IMR-90 (cell line): Measurements from ENCODE around the gene NIF3L1. TPM values are rescaled to one million over a fixed set of nuclear protein-coding genes. Genes with fewer than 3 reads are reported as not detected.

ENCODE experiments used
- ATAC-seq: fragments of 200-7000 bp; cut with Tn5 transposase; 2 replicates; pipeline ENCODE4 v1.9.1; 2020; ENCODE audit warnings: low read depth, mild to moderate bottlenecking, moderate library complexity
- BruUV-seq: library from RNA; stranded (reverse); fragments of 400-500 nt; replicated peaks from 2 replicates; lab custom pipeline; 2021; lab: Mats Ljungman, UMichigan
- CTCF ChIA-PET: fragments of 300-600 bp; formaldehyde crosslinking; extraction: SDS; loops from one replicate; lab custom pipeline; 2021; ENCODE audit warnings: antibody characterized with exemption; lab: Yijun Ruan, JAX
- POLR2A ChIA-PET: fragments of 300-600 bp; sonication (Branson Sonifier 250); formaldehyde crosslinking; loops from one replicate; lab custom pipeline; 2022; ENCODE audit warnings: antibody characterized with exemption; ENCODE audit not compliant: unreplicated experiment; lab: Charles Lee
- DNase-seq: peaks from one replicate; pipeline ENCODE4 v3.0.0; 2013
- H2AFZ ChIP-seq: replicated peaks from 2 replicates; pipeline ENCODE3; 2013; ENCODE audit warnings: low read length, mild to moderate bottlenecking; ENCODE audit not compliant: poor library complexity
- H2AK5ac ChIP-seq: 2 replicates; pipeline ENCODE4 v1.6.1; 2013; ENCODE audit warnings: low read depth, low read length, inconsistent platforms
- H2AK9ac ChIP-seq: replicated peaks from 2 replicates; pipeline ENCODE3; 2013; ENCODE audit warnings: mild to moderate bottlenecking, low read depth, low read length, moderate library complexity; ENCODE audit not compliant: poor library complexity
- H2BK120ac ChIP-seq: 2 replicates; pipeline ENCODE4 v1.6.1; 2013; ENCODE audit warnings: low read depth, low read length, inconsistent platforms
- H2BK15ac ChIP-seq: 3 replicates; pipeline ENCODE4 v1.6.1; 2013; ENCODE audit warnings: low read depth, low read length, inconsistent platforms
- H2BK20ac ChIP-seq: 2 replicates; pipeline ENCODE4 v1.6.1; 2013; ENCODE audit warnings: low read depth, mild to moderate bottlenecking, inconsistent platforms, low read length, moderate library complexity
- H2BK5ac ChIP-seq: 2 replicates; pipeline ENCODE4 v1.6.1; 2013; ENCODE audit warnings: mild to moderate bottlenecking, low read depth, low read length, inconsistent platforms; ENCODE audit not compliant: poor library complexity, severe bottlenecking
- H3K14ac ChIP-seq: replicated peaks from 2 replicates; pipeline ENCODE4 v1.6.1; 2013; ENCODE audit warnings: low read depth, low read length, inconsistent platforms
- H3K18ac ChIP-seq: 2 replicates; pipeline ENCODE4 v1.6.1; 2013; ENCODE audit warnings: low read depth, low read length, control low read depth
- H3K23ac ChIP-seq: 2 replicates; pipeline ENCODE4 v1.6.1; 2013; ENCODE audit warnings: low read depth, low read length, inconsistent platforms
- H3K27ac ChIP-seq: 2 replicates; pipeline ENCODE4 v1.5.1; 2013; ENCODE audit warnings: mild to moderate bottlenecking, control low read depth, low read length; ENCODE audit not compliant: insufficient read depth
- H3K27me3 ChIP-seq: 2 replicates; pipeline ENCODE4 v1.6.1; 2013; ENCODE audit warnings: low read length; ENCODE audit not compliant: control insufficient read depth, insufficient read depth
- H3K36me3 ChIP-seq: 2 replicates; pipeline ENCODE4 v1.6.1; 2013; ENCODE audit warnings: low read length, mixed read lengths; ENCODE audit not compliant: control insufficient read depth, insufficient read depth
- H3K4ac ChIP-seq: 2 replicates; pipeline ENCODE4 v1.6.1; 2013; ENCODE audit warnings: low read depth, low read length, inconsistent platforms
- H3K4me1 ChIP-seq: 2 replicates; pipeline ENCODE4 v1.6.1; 2013; ENCODE audit warnings: low read length, mixed read lengths; ENCODE audit not compliant: control insufficient read depth, insufficient read depth
- H3K4me2 ChIP-seq: 2 replicates; pipeline ENCODE4 v1.6.1; 2013; ENCODE audit warnings: low read depth, mild to moderate bottlenecking, control low read depth, low read length, moderate library complexity
- H3K4me3 ChIP-seq: 2 replicates; pipeline ENCODE4 v1.5.1; 2013; ENCODE audit warnings: low read depth, mild to moderate bottlenecking, control low read depth, low read length, moderate library complexity; ENCODE audit not compliant: insufficient read depth
- H3K56ac ChIP-seq: 2 replicates; pipeline ENCODE4 v1.6.1; 2013; ENCODE audit warnings: low read length, inconsistent platforms; ENCODE audit not compliant: insufficient read depth; ENCODE audit errors: extremely low read depth
- H3K79me1 ChIP-seq, 2 experiments: 2 replicates each; pipeline ENCODE4 v1.6.1; 2013; ENCODE audit warnings: low read length in 2 of 2, inconsistent platforms in 1 of 2, low read depth in 1 of 2
- H3K9ac ChIP-seq: 2 replicates; pipeline ENCODE4 v1.6.1; 2013; ENCODE audit warnings: low read depth, low read length, control low read depth
- H3K9me1 ChIP-seq: 2 replicates; pipeline ENCODE4 v1.6.1; 2013; ENCODE audit warnings: low read length, inconsistent platforms; ENCODE audit not compliant: insufficient read depth
- H3K9me3 ChIP-seq: 2 replicates; pipeline ENCODE4 v1.6.1; 2013; ENCODE audit warnings: low read length; ENCODE audit not compliant: control insufficient read depth, insufficient read depth
- H4K20me1 ChIP-seq: 2 replicates; pipeline ENCODE4 v1.6.1; 2013; ENCODE audit warnings: low read length, inconsistent platforms; ENCODE audit not compliant: insufficient read depth
- H4K5ac ChIP-seq: 2 replicates; pipeline ENCODE4 v1.6.1; 2013; ENCODE audit warnings: mild to moderate bottlenecking, low read depth, low read length, control low read depth
- H4K8ac ChIP-seq, 2 experiments: 2 replicates each; pipeline ENCODE4 v1.6.1; 2013; ENCODE audit warnings: low read depth in 2 of 2, low read length in 2 of 2, control low read depth in 1 of 2, inconsistent platforms in 1 of 2
- H4K91ac ChIP-seq: 2 replicates; pipeline ENCODE4 v1.6.1; 2013; ENCODE audit warnings: low read depth, low read length, inconsistent platforms; ENCODE audit not compliant: insufficient read depth
- CEBPB ChIP-seq: IDR thresholded peaks from 2 replicates; pipeline ENCODE4 v1.6.1; 2012; ENCODE audit warnings: low read depth, low read length, improper control_type of control experiment
- CHD1 ChIP-seq: IDR thresholded peaks from 2 replicates; pipeline ENCODE4 v1.6.1; 2012; ENCODE audit warnings: low read depth, low read length, improper control_type of control experiment
- RAD21 ChIP-seq: IDR thresholded peaks from 2 replicates; pipeline ENCODE4 v1.6.1; 2012; ENCODE audit warnings: low read length, improper control_type of control experiment
- RCOR1 ChIP-seq: IDR thresholded peaks from 2 replicates; pipeline ENCODE4 v1.6.1; 2012; ENCODE audit warnings: mild to moderate bottlenecking, low read length, improper control_type of control experiment; ENCODE audit not compliant: insufficient replicate concordance
- WGBS, 2 experiments: methylation state at CpG; one replicate each; pipeline versions ENCODE4 v1.1.5 to v1.1.7; 2013; ENCODE audit warnings: missing lambda C conversion rate in 2 of 2; ENCODE audit not compliant: insufficient read length in 1 of 2; ENCODE audit errors: extremely low coverage in 2 of 2; 5-methylcytosine and 5-hydroxymethylcytosine counted together
- dilution Hi-C: fragments of 300-500 bp; cut with HindIII; formaldehyde crosslinking; loops from one replicate; pipeline ENCODE4 v1.14.3; 2018; ENCODE audit warnings: low sequenced_read_pairs; ENCODE audit not compliant: unreplicated experiment
- in situ Hi-C: fragments of 300-500 bp; cut with MboI; formaldehyde crosslinking; loops from 3 replicates; pipeline ENCODE4 v1.14.3; 2019; ENCODE audit warnings: low sequenced_read_pairs, inconsistent platforms, mixed read lengths
- intact Hi-C: fragments of 100-400 bp; cut with micrococcal nuclease; formaldehyde crosslinking; loops from 2 replicates; pipeline ENCODE4 v1.10.0; 2022
- polyA plus RNA-seq, 3 experiments: library from polyadenylated mRNA; depleted of rRNA; stranded (reverse); fragments of >200 nt; gene quantifications; 2 replicates each; pipeline ENCODE4 v1.2.3, GENCODE V29; 2012; ENCODE audit warnings: low replicate concordance in 1 of 3
- total RNA-seq: library from RNA; depleted of rRNA; stranded (reverse); fragments of >200 nt; gene quantifications from 2 replicates; pipeline ENCODE4 v1.2.3, GENCODE V29; 2012

Gene NIF3L1
- total and polyA plus RNA-seq, 2 of the 4 experiments (the other 2 are of a cell fraction), result 43.0 to 54.6 TPM

DNA sequence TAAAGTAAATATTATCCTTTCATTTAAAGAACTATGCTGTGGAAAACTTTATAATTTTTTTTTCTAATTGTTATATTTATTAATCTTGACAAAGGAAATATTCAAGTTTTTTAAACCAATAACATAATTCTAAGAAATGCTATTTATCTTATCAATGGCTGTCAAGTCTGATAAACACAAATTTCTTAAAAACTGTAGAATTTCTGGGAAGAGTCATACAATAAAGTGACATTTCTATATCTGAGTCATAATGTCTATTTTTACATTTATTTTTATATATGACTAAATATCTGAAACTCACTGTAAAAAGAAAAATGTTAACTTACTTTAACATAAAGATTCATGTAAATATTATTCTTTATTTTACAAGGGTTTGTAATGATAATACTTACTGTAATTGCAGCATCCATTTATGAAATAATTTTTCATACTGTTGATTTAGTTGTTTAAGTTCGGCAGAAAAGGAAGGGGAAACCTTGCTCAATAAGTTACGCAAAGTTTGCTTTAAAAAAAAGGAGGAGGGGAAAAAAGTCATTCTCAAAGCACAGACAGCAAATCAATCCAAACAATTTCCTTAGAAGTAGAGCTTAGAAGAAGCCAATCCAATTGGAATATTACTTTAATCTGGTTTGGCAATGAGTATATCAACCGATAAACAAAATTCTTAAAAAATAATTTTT lies 41.9 kb downstream of the NIF3L1 start:
- H4K5ac ChIP-seq, result no peak overlapping the region
- WGBS, 2 experiments, result no CpG with 5 or more reads among the region's 3 CpGs
- ChIA-PET CTCF (no interaction called here), POLR2A (no interaction called here)
- H3K4me2 ChIP-seq, result no peak overlapping the region
- no peaks in the 10 kb centered on the region for H3K4me1 ChIP-seq
- H2BK120ac ChIP-seq, result no peak overlapping the region
- no TSS peak for BruUV-seq
- H3K56ac ChIP-seq, result no peak overlapping the region
- H2AK9ac ChIP-seq, result no peak overlapping the region
- no peak overlapping the region for H2BK15ac ChIP-seq
- no peak overlapping the region for H3K9ac ChIP-seq
- in situ Hi-C loops (no loop called here), dilution Hi-C loops (no loop called here), intact Hi-C loops (no loop called here)
- H3K14ac ChIP-seq, result no peak overlapping the region
- peak; percentile 27 for DNase-seq
- H3K18ac ChIP-seq, result no peak overlapping the region
- TF ChIP-seq CEBPB, result peak; percentile 70
- no peak for TF ChIP-seq RCOR1
- no peak for TF ChIP-seq RAD21
- TF ChIP-seq CHD1, result no peak
- H3K9me3 ChIP-seq, result no peaks in the 10 kb centered on the region
- H3K23ac ChIP-seq, result no peak overlapping the region
- H2AK5ac ChIP-seq, result no peak overlapping the region
- no peaks in the 10 kb centered on the region for H3K9me1 ChIP-seq
- no peak for ATAC-seq
- no peak overlapping the region for H2AFZ ChIP-seq
- no peak overlapping the region for H4K8ac ChIP-seq
- no peak overlapping the region for H4K91ac ChIP-seq
- H3K4ac ChIP-seq, result no peak overlapping the region
- H2BK5ac ChIP-seq, result peak overlapping the region; percentile 6
- no peaks in the 10 kb centered on the region for H4K20me1 ChIP-seq
- H3K27ac ChIP-seq, result no peak overlapping the region
- peaks cover 14% of the 10 kb centered on the region; the same call in 1 of the 2 replicates for H3K36me3 ChIP-seq
- no peak overlapping the region for H3K4me3 ChIP-seq
- no peak overlapping the region for H2BK20ac ChIP-seq
- no peaks in the 10 kb centered on the region for H3K79me1 ChIP-seq
- H3K27me3 ChIP-seq, result no peaks in the 10 kb centered on the region
